ENCODE results near the gene SAMD9L. TPM values are rescaled to one million over a fixed set of nuclear protein-coding genes. Genes with fewer than 3 reads are reported as not detected.

SAMD9L gene
- polyA plus RNA-seq, 1 of the 3 experiments (the other 2 are of a cell fraction): 1.8 TPM

DNA sequence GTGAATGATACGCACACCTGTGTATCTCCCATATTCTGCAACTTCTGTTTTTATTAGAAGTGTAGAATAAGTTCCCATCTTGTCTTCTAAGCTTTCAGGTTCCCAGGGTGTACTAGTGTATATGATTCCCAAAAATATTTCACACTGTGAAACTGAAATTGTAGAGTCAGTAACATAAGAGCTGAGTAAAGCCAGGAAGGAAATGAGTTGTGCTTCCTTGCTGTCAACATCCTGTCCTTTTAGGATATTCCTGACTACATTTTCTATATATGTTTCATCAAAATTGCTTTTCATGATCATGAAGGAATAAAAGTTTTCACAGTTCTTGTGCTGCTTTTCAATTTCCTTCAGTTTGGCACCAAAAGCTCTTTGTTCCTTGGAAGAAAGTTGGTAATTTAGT, 15.2 kb downstream of the SAMD9L start:
- Histone ChIP-seq H3K9me3 (0 out of 2 replicates have a peak, but pooled peaks cover 3% of the 10 kb centered on the region), H3K36me3 (replicated peaks in 1 of 2; ENCODE audit: control insufficient read depth in 1 of 2, insufficient read depth in 2 of 2, low read length in 1 of 2) (peaks cover 4 to 16% of the 10 kb centered on the region in 2 experiments), H3K4me2 (no peak overlapping the region), H3K4me3 (ENCODE audit: low read depth in 2 of 2, low read length in 1 of 2) (no peak overlapping the region), H3K9me2 (no peaks in the 10 kb centered on the region), H4K20me1 (ENCODE audit: insufficient read depth) (no peaks in the 10 kb centered on the region), H3K27me3 (ENCODE audit: insufficient read depth) (no peaks in the 10 kb centered on the region), H3K79me2 (ENCODE audit: insufficient read depth) (no peaks in the 10 kb centered on the region), H3K27ac (ENCODE audit: low read depth in 2 of 2, low read length in 1 of 2) (no peak overlapping the region), H3K4me1 (ENCODE audit: control insufficient read depth in 1 of 2, insufficient read depth in 2 of 2, low read depth in 1 of 2, low read length in 1 of 2) (no peaks in the 10 kb centered on the region), H3K9ac (no peak overlapping the region), H3F3A (replicated peaks; ENCODE audit: insufficient read depth) (no peaks in the 10 kb centered on the region), H2AFZ (ENCODE audit: low read depth) (no peak overlapping the region)
- DNase-seq: no peak
- ChIA-PET POLR2A (no interaction called here), CTCF (interaction anchor here (0.6 to 1.7 kb wide), 4 partner anchors 9 to 96 kb away, joined by 3 to 4 read pairs (median 3); no protein-coding TSS in a partner anchor)
- no peak for TF ChIP-seq ELF1 (IDR thresholded peaks at IDR 0.05)
- no peak for TF ChIP-seq EZH2phosphoT487 (IDR thresholded peaks at IDR 0.05; ENCODE audit: borderline replicate concordance, low read depth)
- no peak for TF ChIP-seq POLR2AphosphoS5 (IDR thresholded peaks at IDR 0.05; ENCODE audit: low read depth, low read length)
- no peak for TF ChIP-seq FOXM1 (IDR thresholded peaks at IDR 0.05; ENCODE audit: low read depth)
- TF ChIP-seq, protein P1, sequence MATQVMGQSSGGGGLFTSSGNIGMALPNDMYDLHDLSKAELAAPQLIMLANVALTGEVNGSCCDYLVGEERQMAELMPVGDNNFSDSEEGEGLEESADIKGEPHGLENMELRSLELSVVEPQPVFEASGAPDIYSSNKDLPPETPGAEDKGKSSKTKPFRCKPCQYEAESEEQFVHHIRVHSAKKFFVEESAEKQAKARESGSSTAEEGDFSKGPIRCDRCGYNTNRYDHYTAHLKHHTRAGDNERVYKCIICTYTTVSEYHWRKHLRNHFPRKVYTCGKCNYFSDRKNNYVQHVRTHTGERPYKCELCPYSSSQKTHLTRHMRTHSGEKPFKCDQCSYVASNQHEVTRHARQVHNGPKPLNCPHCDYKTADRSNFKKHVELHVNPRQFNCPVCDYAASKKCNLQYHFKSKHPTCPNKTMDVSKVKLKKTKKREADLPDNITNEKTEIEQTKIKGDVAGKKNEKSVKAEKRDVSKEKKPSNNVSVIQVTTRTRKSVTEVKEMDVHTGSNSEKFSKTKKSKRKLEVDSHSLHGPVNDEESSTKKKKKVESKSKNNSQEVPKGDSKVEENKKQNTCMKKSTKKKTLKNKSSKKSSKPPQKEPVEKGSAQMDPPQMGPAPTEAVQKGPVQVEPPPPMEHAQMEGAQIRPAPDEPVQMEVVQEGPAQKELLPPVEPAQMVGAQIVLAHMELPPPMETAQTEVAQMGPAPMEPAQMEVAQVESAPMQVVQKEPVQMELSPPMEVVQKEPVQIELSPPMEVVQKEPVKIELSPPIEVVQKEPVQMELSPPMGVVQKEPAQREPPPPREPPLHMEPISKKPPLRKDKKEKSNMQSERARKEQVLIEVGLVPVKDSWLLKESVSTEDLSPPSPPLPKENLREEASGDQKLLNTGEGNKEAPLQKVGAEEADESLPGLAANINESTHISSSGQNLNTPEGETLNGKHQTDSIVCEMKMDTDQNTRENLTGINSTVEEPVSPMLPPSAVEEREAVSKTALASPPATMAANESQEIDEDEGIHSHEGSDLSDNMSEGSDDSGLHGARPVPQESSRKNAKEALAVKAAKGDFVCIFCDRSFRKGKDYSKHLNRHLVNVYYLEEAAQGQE (IDR thresholded peaks at IDR 0.05; ENCODE audit: low read depth, low read length): no peak
- no peak for TF ChIP-seq NFIC (IDR thresholded peaks at IDR 0.05; ENCODE audit: borderline replicate concordance)
- TF ChIP-seq, protein P2, sequence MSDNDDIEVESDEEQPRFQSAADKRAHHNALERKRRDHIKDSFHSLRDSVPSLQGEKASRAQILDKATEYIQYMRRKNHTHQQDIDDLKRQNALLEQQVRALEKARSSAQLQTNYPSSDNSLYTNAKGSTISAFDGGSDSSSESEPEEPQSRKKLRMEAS (IDR thresholded peaks at IDR 0.05; ENCODE audit: low read depth): no peak
- no peak for TF ChIP-seq EP300 (IDR thresholded peaks at IDR 0.05; ENCODE audit: borderline replicate concordance in 1 of 2, low read depth in 1 of 2, low read length in 1 of 2)
- TF ChIP-seq SMC3 (IDR thresholded peaks at IDR 0.05; ENCODE audit: low read depth, low read length): no peak
- TF ChIP-seq, protein P3, sequence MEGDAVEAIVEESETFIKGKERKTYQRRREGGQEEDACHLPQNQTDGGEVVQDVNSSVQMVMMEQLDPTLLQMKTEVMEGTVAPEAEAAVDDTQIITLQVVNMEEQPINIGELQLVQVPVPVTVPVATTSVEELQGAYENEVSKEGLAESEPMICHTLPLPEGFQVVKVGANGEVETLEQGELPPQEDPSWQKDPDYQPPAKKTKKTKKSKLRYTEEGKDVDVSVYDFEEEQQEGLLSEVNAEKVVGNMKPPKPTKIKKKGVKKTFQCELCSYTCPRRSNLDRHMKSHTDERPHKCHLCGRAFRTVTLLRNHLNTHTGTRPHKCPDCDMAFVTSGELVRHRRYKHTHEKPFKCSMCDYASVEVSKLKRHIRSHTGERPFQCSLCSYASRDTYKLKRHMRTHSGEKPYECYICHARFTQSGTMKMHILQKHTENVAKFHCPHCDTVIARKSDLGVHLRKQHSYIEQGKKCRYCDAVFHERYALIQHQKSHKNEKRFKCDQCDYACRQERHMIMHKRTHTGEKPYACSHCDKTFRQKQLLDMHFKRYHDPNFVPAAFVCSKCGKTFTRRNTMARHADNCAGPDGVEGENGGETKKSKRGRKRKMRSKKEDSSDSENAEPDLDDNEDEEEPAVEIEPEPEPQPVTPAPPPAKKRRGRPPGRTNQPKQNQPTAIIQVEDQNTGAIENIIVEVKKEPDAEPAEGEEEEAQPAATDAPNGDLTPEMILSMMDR (IDR thresholded peaks at IDR 0.05): no peak
- no peak for TF ChIP-seq MEF2A (IDR thresholded peaks at IDR 0.05; ENCODE audit: borderline replicate concordance, low read depth)
- TF ChIP-seq GABPA (IDR thresholded peaks at IDR 0.05; ENCODE audit: low read depth): no peak
- no peak for TF ChIP-seq CHD2 (IDR thresholded peaks at IDR 0.05; ENCODE audit: low read length, partially characterized antibody)
- TF ChIP-seq, protein P4, sequence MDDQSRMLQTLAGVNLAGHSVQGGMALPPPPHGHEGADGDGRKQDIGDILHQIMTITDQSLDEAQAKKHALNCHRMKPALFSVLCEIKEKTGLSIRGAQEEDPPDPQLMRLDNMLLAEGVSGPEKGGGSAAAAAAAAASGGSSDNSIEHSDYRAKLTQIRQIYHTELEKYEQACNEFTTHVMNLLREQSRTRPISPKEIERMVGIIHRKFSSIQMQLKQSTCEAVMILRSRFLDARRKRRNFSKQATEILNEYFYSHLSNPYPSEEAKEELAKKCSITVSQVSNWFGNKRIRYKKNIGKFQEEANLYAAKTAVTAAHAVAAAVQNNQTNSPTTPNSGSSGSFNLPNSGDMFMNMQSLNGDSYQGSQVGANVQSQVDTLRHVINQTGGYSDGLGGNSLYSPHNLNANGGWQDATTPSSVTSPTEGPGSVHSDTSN (IDR thresholded peaks at IDR 0.05): no peak
- no peak for TF ChIP-seq JUND (IDR thresholded peaks at IDR 0.05)
- 14% methylated on average over 1 of the region's 1 CpG for WGBS (ENCODE audit: low lambda C conversion rate)

Data from SK-N-SH (cell line).